C4-2B (cell line): Measurements from ENCODE around the gene PLXDC2.
"Not testable (repeated sequence)": the region's sequence is repeated elsewhere in the genome, so short reads cannot be mapped to it uniquely, and the experiment has no call there.

Experiments
- ZFX ChIP-seq: fragments of 450-650 bp; IDR thresholded peaks from 2 replicates; pipeline ENCODE4 v1.6.1; 2017
- TF ChIP-seq, protein P1 (sequence below): fragments of 450-650 bp; conservative IDR thresholded peaks from 2 replicates; pipeline ENCODE4 v1.5.1; 2017; ENCODE audit warnings: mild to moderate bottlenecking

GRCh38 chr10:20045100-20045499 is 228.9 kb downstream of the PLXDC2 start:
- TF ChIP-seq, protein P1, sequence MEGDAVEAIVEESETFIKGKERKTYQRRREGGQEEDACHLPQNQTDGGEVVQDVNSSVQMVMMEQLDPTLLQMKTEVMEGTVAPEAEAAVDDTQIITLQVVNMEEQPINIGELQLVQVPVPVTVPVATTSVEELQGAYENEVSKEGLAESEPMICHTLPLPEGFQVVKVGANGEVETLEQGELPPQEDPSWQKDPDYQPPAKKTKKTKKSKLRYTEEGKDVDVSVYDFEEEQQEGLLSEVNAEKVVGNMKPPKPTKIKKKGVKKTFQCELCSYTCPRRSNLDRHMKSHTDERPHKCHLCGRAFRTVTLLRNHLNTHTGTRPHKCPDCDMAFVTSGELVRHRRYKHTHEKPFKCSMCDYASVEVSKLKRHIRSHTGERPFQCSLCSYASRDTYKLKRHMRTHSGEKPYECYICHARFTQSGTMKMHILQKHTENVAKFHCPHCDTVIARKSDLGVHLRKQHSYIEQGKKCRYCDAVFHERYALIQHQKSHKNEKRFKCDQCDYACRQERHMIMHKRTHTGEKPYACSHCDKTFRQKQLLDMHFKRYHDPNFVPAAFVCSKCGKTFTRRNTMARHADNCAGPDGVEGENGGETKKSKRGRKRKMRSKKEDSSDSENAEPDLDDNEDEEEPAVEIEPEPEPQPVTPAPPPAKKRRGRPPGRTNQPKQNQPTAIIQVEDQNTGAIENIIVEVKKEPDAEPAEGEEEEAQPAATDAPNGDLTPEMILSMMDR = not testable (repeated sequence)
- not testable (repeated sequence) for TF ChIP-seq ZFX
